Dedifferentiated amniotic fluid mesenchymal stem cell (primary cell): ENCODE data around the gene MIER3.
A peak's percentile ranks its signal among the peaks of the same experiment; 100 is the strongest.
"Not testable (repeated sequence)": the region's sequence is repeated elsewhere in the genome, so short reads cannot be mapped to it uniquely, and the experiment has no call there.

Source experiments
- DNase-seq: peaks from one replicate; pipeline ENCODE4 v3.0.0-alpha.2; 2016; ENCODE audit errors: extremely low spot score

The MIER3 gene, protein sequence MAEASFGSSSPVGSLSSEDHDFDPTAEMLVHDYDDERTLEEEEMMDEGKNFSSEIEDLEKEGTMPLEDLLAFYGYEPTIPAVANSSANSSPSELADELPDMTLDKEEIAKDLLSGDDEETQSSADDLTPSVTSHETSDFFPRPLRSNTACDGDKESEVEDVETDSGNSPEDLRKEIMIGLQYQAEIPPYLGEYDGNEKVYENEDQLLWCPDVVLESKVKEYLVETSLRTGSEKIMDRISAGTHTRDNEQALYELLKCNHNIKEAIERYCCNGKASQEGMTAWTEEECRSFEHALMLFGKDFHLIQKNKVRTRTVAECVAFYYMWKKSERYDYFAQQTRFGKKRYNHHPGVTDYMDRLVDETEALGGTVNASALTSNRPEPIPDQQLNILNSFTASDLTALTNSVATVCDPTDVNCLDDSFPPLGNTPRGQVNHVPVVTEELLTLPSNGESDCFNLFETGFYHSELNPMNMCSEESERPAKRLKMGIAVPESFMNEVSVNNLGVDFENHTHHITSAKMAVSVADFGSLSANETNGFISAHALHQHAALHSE

GRCh38 chr5:56951946-56952691 is at the start of gene MIER3:
Gene MIER3, minus strand, starts transcription at chr5:56952123. Its CDS starts 21 bp downstream, at chr5:56952102.
- peak; percentile 73 for DNase-seq

DNA sequence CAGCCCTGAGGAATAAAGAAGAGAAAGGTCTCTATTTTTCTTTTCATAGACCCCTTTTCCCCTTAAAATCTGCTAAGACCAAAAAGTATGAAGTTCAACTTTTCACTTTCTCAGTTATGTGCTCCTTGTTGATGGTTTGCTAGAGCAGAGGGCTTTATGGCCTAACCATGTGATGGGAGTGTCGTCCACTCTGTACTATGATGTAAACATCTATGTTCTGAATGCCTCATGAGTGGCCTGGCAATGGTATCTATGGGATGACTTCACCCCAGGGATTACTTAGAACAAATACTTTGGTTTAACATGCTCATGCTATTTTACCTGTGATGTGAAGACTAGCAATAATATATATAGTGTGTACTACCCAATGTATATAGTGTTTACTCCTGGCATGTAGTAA is 43.7 kb upstream of the MIER3 start:
- no peak for DNase-seq

- no peak for DNase-seq
Measured at GRCh38 chr5:56993241-56993640, 41.3 kb upstream of the MIER3 start.

DNA sequence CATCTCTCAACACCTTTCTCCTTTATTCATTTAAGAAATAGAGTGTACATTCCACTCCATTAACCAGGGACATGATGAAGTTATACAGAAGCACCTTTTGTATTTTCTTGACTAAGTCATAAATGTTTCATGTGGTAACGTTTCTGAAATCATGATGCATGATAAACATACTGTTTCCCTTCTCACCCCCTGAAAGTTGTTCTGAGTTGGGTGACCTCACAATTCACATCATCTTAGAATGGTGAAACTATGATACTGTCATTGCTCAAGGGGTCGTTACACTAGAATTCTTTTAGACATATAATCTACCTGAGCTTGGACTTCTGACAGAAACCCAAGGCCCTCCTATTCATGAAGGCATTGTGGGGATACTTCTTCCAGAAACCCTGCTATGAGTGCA is 37.8 kb upstream of the MIER3 start:
- no peak for DNase-seq

DNA sequence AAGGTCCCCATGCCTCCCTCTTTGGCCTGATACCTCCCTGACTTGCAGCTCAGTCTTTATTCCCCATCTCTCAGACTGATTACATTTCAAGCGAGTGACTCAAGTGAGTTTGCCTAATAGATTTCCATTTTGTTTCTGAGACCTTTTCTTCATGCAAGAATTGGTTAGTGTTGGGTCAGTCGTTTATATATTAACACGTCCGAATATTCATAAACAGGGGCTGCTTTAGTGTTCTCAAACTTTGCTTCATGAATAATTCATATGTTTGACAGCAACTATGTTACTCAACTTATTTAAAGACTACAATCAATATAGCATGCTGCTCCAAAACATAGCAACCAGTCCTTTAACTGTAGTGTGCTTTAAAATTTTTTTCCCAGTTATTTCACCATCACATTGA is 36.6 kb upstream of the MIER3 start:
- DNase-seq: no peak

GRCh38 chr5:56987171-56987570 is 35.2 kb upstream of the MIER3 start:
- DNase-seq: no peak

GRCh38 chr5:56986626-56986947 is 34.7 kb upstream of the MIER3 start:
- DNase-seq: no peak

DNA sequence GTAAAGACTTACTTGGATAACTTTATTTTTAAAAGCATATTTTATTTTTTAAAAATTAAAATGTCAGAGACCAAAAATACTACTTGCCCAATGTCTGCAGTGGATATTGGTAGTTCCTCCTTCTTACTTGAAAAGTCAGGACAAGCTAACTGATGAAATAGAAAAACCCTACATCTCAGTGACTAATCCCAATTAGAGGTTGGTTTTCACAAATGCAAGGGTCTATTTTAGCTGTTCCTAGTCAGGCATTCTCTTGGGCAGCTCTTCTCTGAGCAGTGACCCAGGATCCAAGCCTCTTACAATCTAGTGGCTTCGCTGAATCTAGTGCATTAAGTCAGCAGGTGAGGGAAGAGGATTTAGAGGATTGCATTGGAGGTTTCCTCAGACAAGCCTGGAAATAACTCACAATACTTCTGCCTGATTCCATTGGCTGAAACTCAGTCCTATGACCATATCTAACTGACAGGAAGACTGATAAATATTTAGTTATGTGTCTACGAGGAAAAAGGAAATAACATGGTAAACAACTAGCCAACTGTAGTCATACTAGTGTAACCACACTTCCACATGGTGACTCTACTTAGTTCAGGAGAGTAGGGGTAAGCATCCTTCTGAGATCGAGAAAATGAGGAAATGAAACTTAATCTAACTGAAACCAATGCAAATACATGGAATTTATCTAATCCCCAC is 34.2 kb upstream of the MIER3 start:
- DNase-seq: no peak

- DNase-seq: no peak
Measured at GRCh38 chr5:56984445-56984844, 32.5 kb upstream of the MIER3 start.

GRCh38 chr5:56983593-56984361 is 31.9 kb upstream of the MIER3 start:
- DNase-seq: no peak

DNA sequence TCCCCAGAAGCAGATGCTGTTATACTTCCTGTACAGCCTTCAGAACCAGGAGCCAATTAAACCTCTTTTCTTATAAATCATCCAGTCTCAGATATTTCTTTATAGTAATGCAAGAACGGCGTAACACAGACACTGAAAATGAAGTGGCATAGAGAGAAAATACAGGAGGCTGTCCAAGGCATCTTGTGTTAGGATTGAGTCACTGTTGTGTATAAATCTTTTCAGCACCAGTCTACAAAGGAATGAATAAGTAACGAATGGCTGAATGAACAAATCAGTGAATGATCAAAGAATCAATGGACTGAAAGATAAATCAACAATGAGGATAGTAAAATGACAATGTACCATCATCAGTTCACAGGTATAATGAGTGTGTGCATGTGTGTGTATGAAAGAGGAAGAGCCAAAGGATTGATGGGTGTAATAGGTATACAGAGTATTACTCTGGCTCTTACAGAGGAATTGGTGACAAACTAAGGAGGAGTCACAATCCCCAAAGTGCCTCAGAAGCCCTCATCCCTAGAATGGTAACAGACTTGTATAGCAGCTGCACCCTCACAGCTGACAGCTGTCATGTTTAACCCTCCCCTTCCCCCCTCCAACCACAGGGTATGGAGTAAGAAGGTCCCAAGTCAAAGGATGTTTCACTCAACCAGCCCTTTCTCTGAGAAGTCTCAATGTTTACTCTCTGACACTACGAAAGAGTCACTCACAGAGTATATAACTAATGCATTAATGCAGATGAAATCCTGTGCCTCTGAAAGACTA is 29.8 kb upstream of the MIER3 start:
- DNase-seq: no peak

- DNase-seq: no peak
Measured at GRCh38 chr5:56979968-56980367, 28.0 kb upstream of the MIER3 start.

- DNase-seq: not testable (repeated sequence)
Measured at GRCh38 chr5:56979526-56979925, 27.6 kb upstream of the MIER3 start.

DNA sequence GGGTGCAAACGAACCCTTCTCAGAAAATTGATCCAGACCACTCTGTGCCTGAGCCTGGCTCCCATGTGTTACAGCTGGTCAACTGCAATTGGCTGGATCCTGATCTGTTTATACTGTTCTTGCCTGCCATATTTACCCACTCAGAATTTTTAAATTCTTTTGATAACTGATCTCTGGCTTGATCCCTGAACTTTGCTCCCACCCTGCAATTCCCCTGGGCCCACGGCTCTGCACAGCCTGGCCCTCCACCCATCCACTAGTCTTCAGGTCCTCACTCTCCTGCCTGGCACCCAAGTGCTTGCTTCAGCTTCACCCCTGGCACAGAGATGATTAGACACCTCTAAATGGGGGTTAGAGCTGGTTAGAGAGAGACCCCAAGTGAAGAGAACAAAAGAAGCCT is 25.9 kb upstream of the MIER3 start:
- no peak for DNase-seq

GRCh38 chr5:56977021-56977420 is 25.1 kb upstream of the MIER3 start:
- no peak for DNase-seq

- DNase-seq: no peak
Measured at GRCh38 chr5:56974241-56974640, 22.3 kb upstream of the MIER3 start.

- no peak for DNase-seq
Measured at GRCh38 chr5:56973473-56973872, 21.6 kb upstream of the MIER3 start.

GRCh38 chr5:56971275-56971674 is 19.4 kb upstream of the MIER3 start:
- no peak for DNase-seq

DNA sequence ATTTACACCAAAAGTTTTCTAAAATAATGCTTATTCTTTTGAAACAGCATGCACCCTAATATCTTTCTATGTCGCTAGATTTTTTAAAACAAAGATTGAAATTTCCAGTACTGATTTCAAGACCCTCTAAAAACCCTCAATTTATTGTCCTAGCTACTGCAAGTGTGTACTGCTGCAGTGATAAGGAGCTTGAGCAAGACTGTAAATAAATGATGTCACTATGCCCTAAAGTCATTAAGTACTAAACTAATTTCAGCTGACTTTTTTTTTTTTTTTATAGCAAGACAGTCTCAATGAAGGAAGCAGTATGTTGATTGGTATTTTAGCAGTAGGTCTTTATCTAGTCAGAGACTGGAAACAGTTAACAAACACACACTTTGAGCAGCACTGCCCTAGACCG is 12.2 kb upstream of the MIER3 start:
- no peak for DNase-seq

- no peak for DNase-seq
Measured at GRCh38 chr5:56963246-56963645, 11.3 kb upstream of the MIER3 start.

GRCh38 chr5:56962286-56962685 is 10.4 kb upstream of the MIER3 start:
- no peak for DNase-seq
